Mesothelial cell of epicardium (in vitro differentiated cells): Measurements from ENCODE around the gene HSD3B1. TPM values are rescaled to one million over a fixed set of nuclear protein-coding genes. Genes with fewer than 3 reads are reported as not detected.
"Not testable (repeated sequence)": the region's sequence is repeated elsewhere in the genome, so short reads cannot be mapped to it uniquely, and the experiment has no call there.

ENCODE experiments used
- DNase-seq, 2 experiments: peaks; one replicate each; pipeline ENCODE4 v3.0.0; 2021; ENCODE audit warnings: low spot score in 2 of 2; ENCODE audit not compliant: unreplicated experiment in 2 of 2
- H3K27ac Mint-ChIP-seq: 2 replicates; pipeline ENCODE4 v1.8.0; 2021; ENCODE audit warnings: mixed read lengths
- H3K27me3 Mint-ChIP-seq: 2 replicates; pipeline ENCODE4 v1.8.0; 2021; ENCODE audit warnings: low read depth, mixed read lengths
- H3K36me3 Mint-ChIP-seq: 2 replicates; pipeline ENCODE4 v1.8.0; 2021; ENCODE audit warnings: mixed read lengths
- H3K4me1 Mint-ChIP-seq: 2 replicates; pipeline ENCODE4 v1.8.0; 2021; ENCODE audit warnings: mixed read lengths
- H3K4me3 Mint-ChIP-seq: 2 replicates; pipeline ENCODE4 v1.8.0; 2021; ENCODE audit warnings: mild to moderate bottlenecking, moderate library complexity, mixed read lengths
- H3K9me3 Mint-ChIP-seq: 2 replicates; pipeline ENCODE4 v1.8.0; 2021; ENCODE audit warnings: mixed read lengths
- total RNA-seq: library from RNA; stranded (reverse); gene quantifications from 3 replicates; pipeline ENCODE4 v1.2.1, GENCODE V29; 2021
- TF ChIP-seq, protein P1 (sequence below): fragments of 200-600 bp; sonication (generic); IDR thresholded peaks from one replicate; pipeline ENCODE4 v1.5.0; 2021; ENCODE audit warnings: antibody characterized with exemption; ENCODE audit not compliant: unreplicated experiment

Gene HSD3B1
- total RNA-seq, 1 donor from 2014 or later, result not detected

DNA sequence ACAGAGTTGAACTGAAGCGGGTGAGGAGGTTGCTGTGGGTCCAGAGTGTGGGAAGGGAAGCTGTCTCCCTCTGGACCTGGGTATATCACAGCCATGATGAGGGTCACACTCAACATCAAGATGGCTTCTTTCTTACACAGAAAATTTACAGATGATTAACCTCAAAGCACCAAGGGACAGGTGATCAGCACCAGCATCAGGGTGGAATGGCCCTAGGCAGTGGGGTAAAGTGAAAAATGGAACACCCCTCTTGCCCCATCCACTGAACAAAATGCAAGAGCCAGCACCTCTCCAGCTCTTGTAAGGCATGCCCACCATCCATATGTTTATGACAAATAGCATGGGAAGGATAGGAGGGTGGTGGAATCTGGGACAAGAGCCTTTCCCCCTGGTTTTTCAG, 40.3 kb downstream of the HSD3B1 start:
- TF ChIP-seq, protein P1, sequence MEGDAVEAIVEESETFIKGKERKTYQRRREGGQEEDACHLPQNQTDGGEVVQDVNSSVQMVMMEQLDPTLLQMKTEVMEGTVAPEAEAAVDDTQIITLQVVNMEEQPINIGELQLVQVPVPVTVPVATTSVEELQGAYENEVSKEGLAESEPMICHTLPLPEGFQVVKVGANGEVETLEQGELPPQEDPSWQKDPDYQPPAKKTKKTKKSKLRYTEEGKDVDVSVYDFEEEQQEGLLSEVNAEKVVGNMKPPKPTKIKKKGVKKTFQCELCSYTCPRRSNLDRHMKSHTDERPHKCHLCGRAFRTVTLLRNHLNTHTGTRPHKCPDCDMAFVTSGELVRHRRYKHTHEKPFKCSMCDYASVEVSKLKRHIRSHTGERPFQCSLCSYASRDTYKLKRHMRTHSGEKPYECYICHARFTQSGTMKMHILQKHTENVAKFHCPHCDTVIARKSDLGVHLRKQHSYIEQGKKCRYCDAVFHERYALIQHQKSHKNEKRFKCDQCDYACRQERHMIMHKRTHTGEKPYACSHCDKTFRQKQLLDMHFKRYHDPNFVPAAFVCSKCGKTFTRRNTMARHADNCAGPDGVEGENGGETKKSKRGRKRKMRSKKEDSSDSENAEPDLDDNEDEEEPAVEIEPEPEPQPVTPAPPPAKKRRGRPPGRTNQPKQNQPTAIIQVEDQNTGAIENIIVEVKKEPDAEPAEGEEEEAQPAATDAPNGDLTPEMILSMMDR, result no peak
- no peak overlapping the region for H3K4me3 Mint-ChIP-seq
- no peaks in the 10 kb centered on the region for H3K36me3 Mint-ChIP-seq
- no peak overlapping the region for H3K27ac Mint-ChIP-seq
- no peak for DNase-seq
- peaks cover 9% of the 10 kb centered on the region for H3K4me1 Mint-ChIP-seq
- H3K27me3 Mint-ChIP-seq, result no peaks in the 10 kb centered on the region
- no peaks in the 10 kb centered on the region for H3K9me3 Mint-ChIP-seq

DNA sequence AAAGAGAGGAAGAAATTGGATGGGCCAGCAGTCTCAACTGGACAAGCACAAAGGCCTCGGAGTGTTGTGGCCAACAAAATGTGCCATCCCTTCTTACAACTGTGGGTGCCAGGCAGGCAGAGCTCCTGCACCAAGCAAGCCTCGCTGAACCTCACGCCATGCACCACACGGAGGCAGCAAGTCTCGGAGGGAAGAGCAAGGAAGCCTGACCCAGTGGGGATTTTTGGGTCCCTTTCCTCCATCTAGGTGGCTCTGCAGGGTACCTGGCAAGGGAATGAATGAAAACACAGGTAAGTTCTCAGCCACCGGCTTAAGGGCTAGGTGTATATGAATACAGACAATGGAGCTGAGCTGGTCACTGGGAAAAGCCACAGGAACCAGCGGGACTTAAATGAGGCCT, 40.8 kb downstream of the HSD3B1 start:
- Mint-ChIP-seq H3K27me3 (no peaks in the 10 kb centered on the region), H3K27ac (no peak overlapping the region)

DNA sequence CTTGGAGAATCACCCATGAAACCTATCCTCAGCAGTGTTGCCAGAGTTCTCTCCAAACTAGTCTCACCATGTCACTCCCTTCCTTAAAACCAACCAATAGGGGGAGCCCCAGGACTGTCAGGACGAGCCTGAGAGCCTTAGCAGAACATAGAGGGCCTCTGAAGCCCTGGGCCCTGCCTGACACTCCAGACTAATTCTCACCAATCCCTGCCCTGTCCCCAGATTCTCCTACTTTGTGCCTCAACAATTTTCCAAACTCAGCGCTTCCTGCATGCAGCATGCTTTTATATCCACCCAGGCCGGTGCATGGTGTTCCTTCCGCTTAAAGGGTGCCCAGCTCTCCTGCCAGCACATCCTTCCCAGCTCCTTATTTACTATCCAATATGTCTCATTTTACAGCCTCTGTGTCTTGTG, 42.7 kb downstream of the HSD3B1 start:
- Mint-ChIP-seq H3K9me3 (no peaks in the 10 kb centered on the region), H3K4me3 (no peak overlapping the region), H3K36me3 (no peaks in the 10 kb centered on the region), H3K27me3 (no peaks in the 10 kb centered on the region), H3K27ac (peak overlapping the region; percentile 10), H3K4me1 (peaks cover 27% of the 10 kb centered on the region)
- TF ChIP-seq, protein P1, result peak; percentile 40
- peak in 1 of 2 experiments; percentile 65 for DNase-seq

More for the DNA sequence above, 40.8 kb downstream of the HSD3B1 start:
- H3K4me3 Mint-ChIP-seq, result no peak overlapping the region
- peaks cover 10% of the 10 kb centered on the region for H3K4me1 Mint-ChIP-seq
- no peaks in the 10 kb centered on the region for H3K9me3 Mint-ChIP-seq
- no peak for DNase-seq
- no peaks in the 10 kb centered on the region for H3K36me3 Mint-ChIP-seq
- TF ChIP-seq, protein P1, result no peak

DNA sequence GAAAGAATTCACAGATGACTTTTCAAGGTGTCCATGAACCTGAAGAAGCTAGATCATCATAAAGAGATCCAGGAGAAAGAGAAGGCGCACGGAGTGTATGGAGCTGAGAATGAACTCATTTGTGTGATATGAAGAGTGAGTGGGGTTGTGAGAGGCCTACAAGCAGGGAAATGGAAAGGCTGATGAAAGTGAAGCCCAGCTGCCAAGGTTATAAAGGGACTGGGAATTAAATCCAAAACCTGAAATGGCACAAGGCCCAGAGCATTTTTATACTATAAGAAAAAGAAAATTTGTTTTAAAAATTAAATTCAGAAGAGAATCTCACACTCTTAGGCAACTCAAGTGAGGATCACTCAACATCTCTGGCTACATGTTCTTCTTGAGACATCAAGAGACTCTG, 43.4 kb downstream of the HSD3B1 start:
- TF ChIP-seq, protein P1, result no peak
- DNase-seq, result no peak
- Mint-ChIP-seq H3K9me3 (no peaks in the 10 kb centered on the region), H3K36me3 (no peaks in the 10 kb centered on the region), H3K4me3 (no peak overlapping the region), H3K27ac (no peak overlapping the region), H3K27me3 (no peaks in the 10 kb centered on the region), H3K4me1 (peaks cover 29% of the 10 kb centered on the region)

DNA sequence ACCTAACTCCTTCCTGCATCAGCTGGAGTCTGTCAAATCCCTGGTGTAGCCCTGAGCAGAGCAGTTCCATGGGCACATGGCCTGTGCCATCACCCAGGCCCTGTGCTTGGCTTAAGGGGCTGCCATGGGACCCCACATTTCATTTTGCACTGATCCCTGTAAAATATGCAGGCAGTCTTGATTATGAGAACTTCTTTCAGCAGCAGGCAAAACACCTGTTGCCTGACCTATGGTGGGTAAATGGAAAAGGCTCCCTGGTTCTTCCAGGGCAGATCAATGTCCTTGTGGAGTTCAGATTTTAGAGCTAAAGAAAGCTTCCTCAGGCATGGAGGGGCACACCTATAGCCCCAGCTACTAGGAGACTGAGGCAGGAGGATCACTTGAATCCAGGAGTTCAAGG, 44.2 kb downstream of the HSD3B1 start:
- Mint-ChIP-seq H3K36me3 (no peaks in the 10 kb centered on the region), H3K4me1 (peaks cover 29% of the 10 kb centered on the region)
- DNase-seq, result no peak

DNA sequence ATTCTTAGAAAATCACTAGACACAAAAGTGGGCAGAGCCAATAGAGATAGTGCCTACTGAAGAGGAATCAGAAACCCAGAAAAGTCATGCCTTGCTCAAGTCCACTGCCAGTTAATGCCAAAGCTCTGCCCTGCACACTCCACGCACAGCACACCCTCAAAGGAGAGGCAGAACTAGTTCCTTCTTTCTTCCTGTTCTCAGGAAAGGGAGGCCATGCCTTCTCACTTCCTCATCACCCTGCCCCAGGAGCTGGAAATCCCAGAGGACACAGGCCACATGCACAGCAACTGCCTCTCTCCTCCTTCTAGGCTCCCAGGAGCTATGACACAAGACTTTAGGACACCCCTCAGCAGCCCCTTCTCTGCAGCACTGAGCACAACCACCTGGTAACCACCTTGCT, 45.6 kb downstream of the HSD3B1 start:
- H3K36me3 Mint-ChIP-seq, H3K27ac Mint-ChIP-seq, H3K27me3 Mint-ChIP-seq, H3K4me3 Mint-ChIP-seq, DNase-seq, H3K9me3 Mint-ChIP-seq: not testable (repeated sequence)
- H3K4me1 Mint-ChIP-seq, result peaks cover 29% of the 10 kb centered on the region

More for the DNA sequence above, 44.2 kb downstream of the HSD3B1 start:
- Mint-ChIP-seq H3K27me3 (no peaks in the 10 kb centered on the region), H3K27ac (no peak overlapping the region), H3K9me3 (no peaks in the 10 kb centered on the region), H3K4me3 (no peak overlapping the region)
- TF ChIP-seq, protein P1, result no peak

DNA sequence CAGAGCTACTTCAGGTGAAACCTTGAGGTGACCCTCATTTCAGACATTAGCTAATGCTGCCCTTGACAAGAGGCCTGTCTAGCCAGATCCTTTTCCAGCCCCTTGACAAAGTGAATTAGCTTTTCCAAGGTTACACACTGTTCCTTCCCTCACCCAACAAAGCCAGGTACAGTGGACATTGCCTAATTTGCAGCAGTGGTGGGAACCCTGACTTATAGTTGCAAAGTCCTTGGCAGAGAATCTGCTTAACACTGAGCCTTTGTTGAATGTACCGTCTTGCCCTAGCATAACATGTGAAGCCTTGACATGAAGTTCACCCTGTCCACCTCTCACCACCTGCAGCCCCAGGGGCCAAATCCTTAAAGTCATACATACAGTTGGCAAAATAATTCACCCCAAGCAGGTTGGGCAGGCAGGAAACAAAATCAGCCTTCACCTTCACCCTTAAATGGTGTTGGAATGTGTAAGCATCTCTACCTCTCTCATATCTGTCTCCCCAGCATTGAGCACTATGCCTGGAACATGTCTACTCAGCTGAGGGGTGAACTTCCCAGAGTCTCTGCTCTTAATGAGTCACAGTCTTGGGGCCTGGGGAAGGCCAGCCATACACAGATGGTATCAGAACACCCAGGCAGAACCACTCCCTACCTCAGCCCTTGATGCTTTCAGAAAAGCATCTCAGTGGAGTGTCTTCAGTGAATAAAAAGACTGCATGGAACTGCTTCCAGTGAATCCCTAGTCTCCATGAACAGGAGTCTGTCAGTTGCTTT, 46.5 kb downstream of the HSD3B1 start:
- not testable (repeated sequence) for H3K4me3 Mint-ChIP-seq, DNase-seq, H3K36me3 Mint-ChIP-seq, H3K27me3 Mint-ChIP-seq, H3K9me3 Mint-ChIP-seq
- Mint-ChIP-seq H3K4me1 (peaks cover 32% of the 10 kb centered on the region), H3K27ac (peak overlapping the region; percentile 90)
